H1 (cell line): Measurements from ENCODE around the gene OBSCN. TPM values are rescaled to one million over a fixed set of nuclear protein-coding genes. Genes with fewer than 3 reads are reported as not detected.

Experiments used
- CTCF ChIA-PET: fragments of 300-600 bp; sonication (Branson Sonifier 250); formaldehyde crosslinking; loops from one replicate; lab custom pipeline; 2021; ENCODE audit not compliant: partially characterized antibody; lab: Charles Lee
- POLR2A ChIA-PET: fragments of 300-600 bp; sonication (Branson Sonifier 250); formaldehyde crosslinking; loops from one replicate; lab custom pipeline; 2021; ENCODE audit warnings: inconsistent platforms; ENCODE audit not compliant: partially characterized antibody; lab: Charles Lee
- DNase-seq, 2 experiments: peaks; one replicate each; pipeline versions ENCODE4 v3.0.0 to v3.0.0-alpha.2; 2010 to 2022; ENCODE audit warnings: low spot score in 2 of 2, low read depth in 1 of 2, mixed read lengths in 1 of 2
- FAIRE-seq: peaks from 2 replicates; lab custom pipeline; 2011; peaks lifted over from hg19 to GRCh38; lab: Jason Lieb, UNC
- H2AFZ ChIP-seq: 2 replicates; pipeline ENCODE4 v1.8.1; 2012; ENCODE audit warnings: low read length, inconsistent platforms
- H2AK5ac ChIP-seq: 2 replicates; pipeline ENCODE4 v1.6.1; 2013; ENCODE audit warnings: low read depth, low read length
- H2BK120ac ChIP-seq: replicated peaks from 2 replicates; pipeline ENCODE3; 2013; ENCODE audit warnings: low read depth, low read length, inconsistent platforms
- H2BK12ac ChIP-seq: 2 replicates; pipeline ENCODE4 v1.6.1; 2013; ENCODE audit warnings: low read depth, low read length
- H2BK15ac ChIP-seq: 2 replicates; pipeline ENCODE4 v1.6.1; 2013; ENCODE audit warnings: low read length
- H2BK20ac ChIP-seq: 2 replicates; pipeline ENCODE4 v1.6.1; 2013; ENCODE audit warnings: low read length
- H2BK5ac ChIP-seq: 2 replicates; pipeline ENCODE4 v1.6.1; 2013; ENCODE audit warnings: low read depth, low read length
- H3K14ac ChIP-seq: 2 replicates; pipeline ENCODE4 v1.6.1; 2013; ENCODE audit warnings: inconsistent platforms; ENCODE audit not compliant: insufficient read length
- H3K18ac ChIP-seq: 2 replicates; pipeline ENCODE4 v1.6.1; 2013; ENCODE audit warnings: low read length; ENCODE audit errors: extremely low read depth
- H3K23ac ChIP-seq: 2 replicates; pipeline ENCODE4 v1.6.1; 2013; ENCODE audit warnings: inconsistent platforms; ENCODE audit not compliant: insufficient read length
- H3K23me2 ChIP-seq: 2 replicates; pipeline ENCODE4 v1.6.1; 2013; ENCODE audit warnings: low read depth, low read length
- H3K27ac ChIP-seq: 2 replicates; pipeline ENCODE4 v1.6.1; 2011; ENCODE audit warnings: low read depth, low read length, inconsistent platforms
- H3K27me3 ChIP-seq, 4 experiments: replicated peaks in 1 of 4; 1 replicate in 1 of 4; 2 replicates in 3 of 4; pipeline versions ENCODE4 v1.6.1 to v1.8.1; 2011 to 2013; ENCODE audit warnings: low read length in 3 of 4, mild to moderate bottlenecking in 3 of 4, inconsistent platforms in 2 of 4, mixed read lengths in 2 of 4, moderate library complexity in 1 of 4; ENCODE audit not compliant: control insufficient read depth in 3 of 4, insufficient read depth in 3 of 4; ENCODE audit errors: extremely low read depth in 1 of 4
- H3K36me3 ChIP-seq, 4 experiments: 2 replicates each; pipeline versions ENCODE4 v1.6.1 to v1.8.1; 2011 to 2013; ENCODE audit warnings: mild to moderate bottlenecking in 4 of 4, low read length in 3 of 4, moderate library complexity in 2 of 4, control low read depth in 1 of 4, inconsistent platforms in 1 of 4; ENCODE audit not compliant: insufficient read depth in 4 of 4, control insufficient read depth in 2 of 4
- H3K4ac ChIP-seq: replicated peaks from 2 replicates; pipeline ENCODE3; 2013; ENCODE audit warnings: low read length, low read depth, mixed read lengths, inconsistent platforms; ENCODE audit not compliant: insufficient read length
- H3K4me1 ChIP-seq, 4 experiments: replicated peaks in 1 of 4; 1 replicate in 1 of 4; 2 replicates in 3 of 4; pipeline versions ENCODE4 v1.6.1 to v1.8.1; 2011 to 2013; ENCODE audit warnings: low read length in 3 of 4, inconsistent platforms in 2 of 4, mixed read lengths in 1 of 4; ENCODE audit not compliant: insufficient read depth in 4 of 4, control insufficient read depth in 3 of 4
- H3K4me2 ChIP-seq, 2 experiments: 2 replicates each; pipeline versions ENCODE4 v1.6.1 to v1.8.1; 2011 to 2013; ENCODE audit warnings: low read depth in 2 of 2, low read length in 2 of 2, control low read depth in 1 of 2, inconsistent platforms in 1 of 2, mild to moderate bottlenecking in 1 of 2; ENCODE audit not compliant: insufficient read depth in 1 of 2
- H3K4me3 ChIP-seq, 4 experiments: fragments of 200-600, 300-600 bp in 1 of 4; sonication (generic), shearing (Covaris generic), sonication (Bioruptor Twin) in 1 of 4; 2 replicates each; pipeline versions ENCODE4 v1.5.1 to v1.8.1; 2011 to 2016; ENCODE audit warnings: low read length in 4 of 4, low read depth in 3 of 4, control low read depth in 2 of 4, inconsistent platforms in 2 of 4, mild to moderate bottlenecking in 2 of 4, mixed read lengths in 1 of 4, moderate library complexity in 1 of 4; ENCODE audit not compliant: insufficient read depth in 2 of 4; ENCODE audit errors: extremely low read depth in 1 of 4
- H3K56ac ChIP-seq: replicated peaks from 2 replicates; pipeline ENCODE3; 2013; ENCODE audit warnings: low read depth, mild to moderate bottlenecking, mixed read lengths, low read length, inconsistent platforms; ENCODE audit not compliant: insufficient read length
- H3K79me1 ChIP-seq: 2 replicates; pipeline ENCODE4 v1.6.1; 2013; ENCODE audit warnings: low read depth, low read length, control low read depth
- H3K79me2 ChIP-seq, 2 experiments: 2 replicates each; pipeline versions ENCODE4 v1.6.1 to v1.8.1; 2012 to 2013; ENCODE audit warnings: low read length in 2 of 2, mild to moderate bottlenecking in 2 of 2, inconsistent platforms in 1 of 2; ENCODE audit not compliant: insufficient read depth in 2 of 2, control insufficient read depth in 1 of 2
- H3K9ac ChIP-seq, 4 experiments: replicated peaks in 1 of 4; 1 replicate in 1 of 4; 2 replicates in 3 of 4; pipeline versions ENCODE4 v1.6.1 to v1.8.1; 2011 to 2013; ENCODE audit warnings: low read depth in 3 of 4, low read length in 3 of 4, control low read depth in 2 of 4, mild to moderate bottlenecking in 2 of 4, moderate library complexity in 2 of 4, inconsistent platforms in 1 of 4; ENCODE audit errors: extremely low read depth in 1 of 4
- H3K9me3 ChIP-seq, 2 experiments: 2 replicates each; pipeline versions ENCODE4 v1.6.1 to v1.8.1; 2012 to 2013; ENCODE audit warnings: mild to moderate bottlenecking in 2 of 2, moderate library complexity in 2 of 2, control low read depth in 1 of 2, inconsistent platforms in 1 of 2, low read depth in 1 of 2, low read length in 1 of 2, mixed read lengths in 1 of 2; ENCODE audit not compliant: insufficient read depth in 2 of 2
- H4K20me1 ChIP-seq, 2 experiments: replicated peaks in 1 of 2; 2 replicates each; pipeline versions ENCODE3 to v1.8.1; 2011 to 2013; ENCODE audit warnings: inconsistent platforms in 2 of 2, low read length in 2 of 2, mild to moderate bottlenecking in 1 of 2; ENCODE audit not compliant: insufficient read depth in 2 of 2, control insufficient read depth in 1 of 2
- H4K5ac ChIP-seq: 2 replicates; pipeline ENCODE4 v1.6.1; 2013; ENCODE audit warnings: low read length, low read depth, mixed read lengths, inconsistent platforms; ENCODE audit not compliant: insufficient read length
- H4K8ac ChIP-seq: 2 replicates; pipeline ENCODE4 v1.8.0; 2013; ENCODE audit warnings: mild to moderate bottlenecking, moderate library complexity, low read length, inconsistent platforms; ENCODE audit not compliant: insufficient read depth; ENCODE audit errors: extremely low read depth
- H4K91ac ChIP-seq: replicated peaks from 2 replicates; pipeline ENCODE3; 2013; ENCODE audit warnings: low read length, mixed read lengths, inconsistent platforms; ENCODE audit not compliant: insufficient read length
- BACH1 ChIP-seq: IDR thresholded peaks from 2 replicates; pipeline ENCODE4 v1.6.1; 2012; ENCODE audit warnings: low read length, improper control_type of control experiment
- CHD1 ChIP-seq: IDR thresholded peaks from 2 replicates; pipeline ENCODE4 v1.6.1; 2012; ENCODE audit warnings: low read depth, low read length, improper control_type of control experiment
- FOSL1 ChIP-seq: IDR thresholded peaks from 2 replicates; pipeline ENCODE4 v1.6.1; 2011; ENCODE audit warnings: mild to moderate bottlenecking, low read depth, low read length, moderate library complexity; ENCODE audit not compliant: insufficient read depth
- HDAC2 ChIP-seq, 2 experiments: fragments of 300-600 bp in 1 of 2; sonication (generic) in 1 of 2; IDR thresholded peaks; 2 replicates each; pipeline ENCODE4 v1.6.1; 2011 to 2012; ENCODE audit warnings: low read depth in 2 of 2, low read length in 2 of 2, mild to moderate bottlenecking in 2 of 2, moderate library complexity in 2 of 2, borderline replicate concordance in 1 of 2, inconsistent platforms in 1 of 2
- JUND ChIP-seq: IDR thresholded peaks from 2 replicates; pipeline ENCODE4 v1.6.1; 2011; ENCODE audit warnings: mild to moderate bottlenecking, improper control_type of control experiment, low read length
- KDM5A ChIP-seq: fragments of 200-600 bp; IDR thresholded peaks from 2 replicates; pipeline ENCODE4 v1.7.1; 2012; ENCODE audit warnings: mild to moderate bottlenecking, low read length, inconsistent platforms, mixed read lengths
- SIRT6 ChIP-seq: IDR thresholded peaks from one replicate; pipeline ENCODE4 v1.7.1; 2012; ENCODE audit warnings: low read length, inconsistent platforms
- TAF7 ChIP-seq: optimal IDR thresholded peaks from 2 replicates; pipeline ENCODE3; 2011; ENCODE audit warnings: low read depth, mild to moderate bottlenecking, inconsistent platforms, low read length, moderate library complexity, borderline replicate concordance
- WGBS, 2 experiments: shearing (Covaris generic) in 1 of 2; methylation state at CpG; one replicate each; pipeline versions ENCODE4 v1.1.6 to v1.1.7; 2013 to 2015; ENCODE audit warnings: low lambda C conversion rate in 2 of 2, mixed read lengths in 2 of 2, inconsistent platforms in 1 of 2, low coverage in 1 of 2, missing lambda C conversion rate in 1 of 2; ENCODE audit not compliant: insufficient replicate concordance in 2 of 2, insufficient coverage in 1 of 2, insufficient read length in 1 of 2; ENCODE audit errors: extremely low coverage in 1 of 2, missing lambda C conversion rate in 1 of 2; 5-methylcytosine and 5-hydroxymethylcytosine counted together
- polyA plus RNA-seq, 7 experiments: library from polyadenylated mRNA; depleted of rRNA in 3 of 7; stranded (reverse) in 5 of 7; unstranded in 2 of 7; fragments of >200 nt in 5 of 7; fragments of 200-250 nt in 2 of 7; gene quantifications; 1 replicate in 5 of 7; 2 replicates in 1 of 7; 4 replicates in 1 of 7; pipeline versions ENCODE4 v1.2.1 to v1.2.3, GENCODE V29; 2011 to 2013; ENCODE audit warnings: missing spikeins in 2 of 7, mixed read lengths in 2 of 7
- total RNA-seq: library from RNA; stranded (reverse); fragmentation: NEBNext Ultra II Directional; extraction: Animal tissue kit (Norgen Biotek cat#: 25700); gene quantifications from 2 replicates; pipeline ENCODE4 v1.2.1, GENCODE V29; 2021

OBSCN gene
- total and polyA plus RNA-seq, 2 of the 8 experiments (the other 6 are each of a cell fraction or from before 2014, with no cell fraction given) = 7.5 to 28.4 TPM

DNA sequence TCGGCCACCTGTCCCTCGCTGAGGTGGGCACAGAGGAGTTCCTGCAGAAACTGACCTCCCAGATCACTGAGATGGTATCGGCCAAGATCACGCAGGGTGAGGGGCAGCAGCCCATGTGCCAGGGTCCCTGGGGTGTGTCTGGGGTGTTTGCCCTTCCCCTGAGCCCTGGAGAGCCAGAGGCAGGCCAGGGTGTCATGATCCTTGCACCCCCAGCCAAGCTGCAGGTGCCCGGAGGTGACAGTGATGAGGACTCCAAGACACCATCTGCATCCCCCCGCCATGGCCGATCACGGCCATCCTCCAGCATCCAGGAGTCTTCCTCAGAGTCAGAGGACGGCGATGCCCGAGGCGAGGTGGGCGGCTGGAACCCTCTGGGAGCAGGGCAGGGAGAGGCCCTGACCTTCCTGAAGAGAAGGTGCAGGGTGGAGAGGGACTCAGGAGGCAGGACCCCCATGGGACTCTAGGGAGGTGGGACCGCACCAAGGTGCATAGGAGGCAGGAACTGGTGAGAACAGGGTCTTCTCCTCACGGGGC lies 129.3 kb downstream of the OBSCN start:
- H2AFZ ChIP-seq = no peak overlapping the region
- H3K27me3 ChIP-seq = no peaks in the 10 kb centered on the region
- no peak for TF ChIP-seq HDAC2 (IDR thresholded peaks at IDR 0.05; ENCODE audit: borderline replicate concordance in 1 of 2, low read depth in 2 of 2, low read length in 2 of 2)
- TF ChIP-seq TAF7 = no peak
- no peak for TF ChIP-seq FOSL1
- no peak for TF ChIP-seq JUND
- no peak for TF ChIP-seq CHD1
- no peak for TF ChIP-seq BACH1
- no peak for TF ChIP-seq KDM5A
- no peak for TF ChIP-seq SIRT6
- H3K23me2 ChIP-seq = no peaks in the 10 kb centered on the region
- no peak overlapping the region for H2BK12ac ChIP-seq
- 84% methylated on average over 15 of the region's 15 CpGs; no CpG with 5 or more reads in 1 of the 2 experiments for WGBS, 2 experiments
- no peak overlapping the region for H3K18ac ChIP-seq
- no peak overlapping the region for H2BK120ac ChIP-seq
- H3K36me3 ChIP-seq = peaks cover 0 to 5% (median 3%) of the 10 kb centered on the region in 4 experiments; a peak in 4 of 8 replicates
- H3K9ac ChIP-seq = no peak overlapping the region
- no peaks in the 10 kb centered on the region; a peak in 1 of 7 replicates for H3K4me1 ChIP-seq
- H3K4me2 ChIP-seq = no peak overlapping the region
- H3K79me1 ChIP-seq = no peaks in the 10 kb centered on the region
- POLR2A ChIA-PET = no interaction called here
- H3K4ac ChIP-seq = no peak overlapping the region
- DNase-seq (peak in 1 of 2 experiments; percentile 37), FAIRE-seq (no peak)
- H2BK5ac ChIP-seq = no peak overlapping the region
- no peaks in the 10 kb centered on the region for H3K79me2 ChIP-seq
- no peak overlapping the region for H2BK15ac ChIP-seq
- CTCF ChIA-PET = no interaction called here
- no peak overlapping the region for H3K27ac ChIP-seq
- H3K4me3 ChIP-seq = no peak overlapping the region
- no peak overlapping the region for H4K5ac ChIP-seq
- no peak overlapping the region for H3K56ac ChIP-seq
- H2AK5ac ChIP-seq = no peak overlapping the region
- H3K14ac ChIP-seq = no peak overlapping the region
- H3K9me3 ChIP-seq = no peaks in the 10 kb centered on the region; a peak in 1 of 4 replicates
- no peak overlapping the region for H4K91ac ChIP-seq
- H4K8ac ChIP-seq = no peak overlapping the region
- no peak overlapping the region for H3K23ac ChIP-seq
- no peak overlapping the region for H2BK20ac ChIP-seq
- H4K20me1 ChIP-seq = peaks cover 0 to 10% of the 10 kb centered on the region in 2 experiments
